Mesothelial cell of epicardium (in vitro differentiated cells): ENCODE measurements around the gene NUP62CL. TPM values are rescaled to one million over a fixed set of nuclear protein-coding genes. Genes with fewer than 3 reads are reported as not detected.
"Not testable (repeated sequence)": the region's sequence is repeated elsewhere in the genome, so short reads cannot be mapped to it uniquely, and the experiment has no call there.

ENCODE experiments used
- DNase-seq, 2 experiments: peaks; one replicate each; pipeline ENCODE4 v3.0.0; 2021; ENCODE audit warnings: low spot score in 2 of 2; ENCODE audit not compliant: unreplicated experiment in 2 of 2
- H3K27ac Mint-ChIP-seq: 2 replicates; pipeline ENCODE4 v1.8.0; 2021; ENCODE audit warnings: mixed read lengths
- H3K27me3 Mint-ChIP-seq: 2 replicates; pipeline ENCODE4 v1.8.0; 2021; ENCODE audit warnings: low read depth, mixed read lengths
- H3K36me3 Mint-ChIP-seq: 2 replicates; pipeline ENCODE4 v1.8.0; 2021; ENCODE audit warnings: mixed read lengths
- H3K4me1 Mint-ChIP-seq: 2 replicates; pipeline ENCODE4 v1.8.0; 2021; ENCODE audit warnings: mixed read lengths
- H3K4me3 Mint-ChIP-seq: 2 replicates; pipeline ENCODE4 v1.8.0; 2021; ENCODE audit warnings: mild to moderate bottlenecking, moderate library complexity, mixed read lengths
- H3K9me3 Mint-ChIP-seq: 2 replicates; pipeline ENCODE4 v1.8.0; 2021; ENCODE audit warnings: mixed read lengths
- total RNA-seq: library from RNA; stranded (reverse); gene quantifications from 3 replicates; pipeline ENCODE4 v1.2.1, GENCODE V29; 2021
- TF ChIP-seq, protein P1 (sequence below): fragments of 200-600 bp; sonication (generic); IDR thresholded peaks from one replicate; pipeline ENCODE4 v1.5.0; 2021; ENCODE audit warnings: antibody characterized with exemption; ENCODE audit not compliant: unreplicated experiment

Gene NUP62CL
- total RNA-seq, 1 donor from 2014 or later: 4.0 TPM

DNA sequence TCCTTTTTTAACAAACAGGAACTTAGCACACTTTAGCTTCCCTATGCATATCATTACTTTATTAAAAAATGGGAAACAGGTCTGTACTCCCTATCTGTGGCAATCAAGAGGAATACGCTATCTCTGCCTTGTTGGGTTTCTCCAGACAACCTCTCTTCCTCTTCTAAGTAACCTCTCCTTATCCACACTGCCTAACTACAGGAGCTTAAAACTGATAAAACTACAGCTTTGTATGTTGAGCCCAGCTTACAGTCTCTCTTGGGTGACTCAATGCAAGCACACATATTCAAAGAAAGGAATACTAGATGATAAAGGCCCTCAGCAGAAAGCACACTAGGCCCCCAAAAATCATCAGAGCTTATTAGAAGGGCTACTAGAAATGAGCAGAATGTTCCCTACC lies 8.9 kb downstream of the NUP62CL start:
- DNase-seq: no peak
- Mint-ChIP-seq H3K4me3 (no peak overlapping the region), H3K36me3 (no peaks in the 10 kb centered on the region), H3K27ac (no peak overlapping the region), H3K27me3 (no peaks in the 10 kb centered on the region), H3K9me3 (peaks cover 19% of the 10 kb centered on the region), H3K4me1 (no peaks in the 10 kb centered on the region)
- TF ChIP-seq, protein P1, sequence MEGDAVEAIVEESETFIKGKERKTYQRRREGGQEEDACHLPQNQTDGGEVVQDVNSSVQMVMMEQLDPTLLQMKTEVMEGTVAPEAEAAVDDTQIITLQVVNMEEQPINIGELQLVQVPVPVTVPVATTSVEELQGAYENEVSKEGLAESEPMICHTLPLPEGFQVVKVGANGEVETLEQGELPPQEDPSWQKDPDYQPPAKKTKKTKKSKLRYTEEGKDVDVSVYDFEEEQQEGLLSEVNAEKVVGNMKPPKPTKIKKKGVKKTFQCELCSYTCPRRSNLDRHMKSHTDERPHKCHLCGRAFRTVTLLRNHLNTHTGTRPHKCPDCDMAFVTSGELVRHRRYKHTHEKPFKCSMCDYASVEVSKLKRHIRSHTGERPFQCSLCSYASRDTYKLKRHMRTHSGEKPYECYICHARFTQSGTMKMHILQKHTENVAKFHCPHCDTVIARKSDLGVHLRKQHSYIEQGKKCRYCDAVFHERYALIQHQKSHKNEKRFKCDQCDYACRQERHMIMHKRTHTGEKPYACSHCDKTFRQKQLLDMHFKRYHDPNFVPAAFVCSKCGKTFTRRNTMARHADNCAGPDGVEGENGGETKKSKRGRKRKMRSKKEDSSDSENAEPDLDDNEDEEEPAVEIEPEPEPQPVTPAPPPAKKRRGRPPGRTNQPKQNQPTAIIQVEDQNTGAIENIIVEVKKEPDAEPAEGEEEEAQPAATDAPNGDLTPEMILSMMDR: no peak

DNA sequence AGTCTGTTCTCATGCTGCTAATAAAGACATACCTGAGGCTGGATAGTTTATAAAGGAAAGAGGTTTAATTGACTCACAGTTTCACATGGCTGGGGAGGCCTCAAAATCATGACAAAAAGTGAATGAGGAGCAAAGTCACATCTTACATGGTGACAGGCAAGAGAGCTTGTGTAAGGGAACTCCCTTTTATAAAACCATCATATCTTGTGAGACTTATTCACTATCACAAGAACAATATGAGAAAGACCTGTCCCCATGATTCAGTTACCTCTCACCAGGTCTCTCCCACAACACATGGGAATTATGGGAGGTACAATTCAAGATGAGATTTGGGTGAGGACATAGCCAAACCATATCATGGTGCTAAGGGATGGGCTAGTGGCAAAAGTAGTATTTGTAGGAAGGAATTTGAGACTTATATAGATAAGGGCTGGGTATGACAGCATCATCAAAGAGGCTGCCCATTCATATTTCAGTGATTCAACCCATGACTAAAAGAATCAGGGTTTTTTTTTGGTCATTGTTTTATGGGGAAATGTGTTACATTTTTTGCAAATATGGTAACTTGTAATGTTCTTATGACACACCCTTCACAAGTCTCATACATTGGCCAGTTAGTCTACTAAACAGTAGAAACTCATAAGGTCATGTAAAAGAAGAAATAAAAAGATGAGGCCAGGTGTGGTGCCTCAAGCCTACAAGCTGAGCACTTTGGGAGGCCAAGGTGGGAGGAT lies 34.7 kb downstream of the NUP62CL start:
- no peaks in the 10 kb centered on the region for H3K27me3 Mint-ChIP-seq
- DNase-seq: no peak
- TF ChIP-seq, protein P1: no peak
- H3K9me3 Mint-ChIP-seq: peaks cover 28% of the 10 kb centered on the region
- no peak overlapping the region for H3K27ac Mint-ChIP-seq
- no peaks in the 10 kb centered on the region for H3K4me1 Mint-ChIP-seq
- no peak overlapping the region for H3K4me3 Mint-ChIP-seq
- no peaks in the 10 kb centered on the region for H3K36me3 Mint-ChIP-seq

DNA sequence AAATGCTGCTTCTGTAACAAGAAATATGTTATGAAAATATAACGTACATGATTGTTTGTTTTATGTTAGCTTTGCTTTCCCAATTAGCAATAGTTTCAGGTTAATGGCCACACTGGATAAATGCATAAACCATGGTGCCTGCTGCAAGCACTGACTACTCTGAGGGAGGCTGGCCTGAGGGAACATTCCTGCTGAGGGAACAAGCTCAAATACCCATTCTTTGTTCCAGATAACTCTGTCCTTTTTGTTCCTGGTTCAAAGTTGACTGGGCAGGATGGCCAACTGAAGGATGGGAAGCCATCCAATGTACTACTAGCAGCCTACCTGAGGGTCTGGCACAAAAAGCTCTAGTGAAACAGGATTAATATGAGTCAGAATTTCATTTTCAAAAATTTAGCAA lies 37.5 kb downstream of the NUP62CL start:
- no peaks in the 10 kb centered on the region for H3K4me1 Mint-ChIP-seq

DNA sequence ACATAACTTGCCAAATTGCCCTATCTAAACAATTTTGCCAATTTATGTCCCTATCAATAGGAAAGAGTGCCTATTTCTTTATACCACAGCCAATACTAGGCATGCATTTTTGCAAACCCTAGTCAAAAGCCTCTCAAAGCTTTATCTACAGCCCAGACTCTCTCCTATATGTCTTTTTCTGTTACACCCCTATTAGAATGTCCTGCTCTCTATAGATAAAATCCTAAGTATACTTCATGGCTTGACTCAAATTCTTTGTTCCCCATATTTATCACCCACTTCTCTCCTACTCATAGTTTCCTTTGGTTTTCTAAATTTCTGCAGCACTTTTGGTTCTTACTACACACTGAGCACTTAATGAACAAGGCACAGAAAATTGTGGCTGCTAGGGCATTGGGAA lies 38.0 kb downstream of the NUP62CL start:
- peaks cover 35% of the 10 kb centered on the region for H3K9me3 Mint-ChIP-seq
- no peak overlapping the region for H3K27ac Mint-ChIP-seq
- no peak for DNase-seq
- TF ChIP-seq, protein P1: no peak
- no peaks in the 10 kb centered on the region for H3K4me1 Mint-ChIP-seq
- no peaks in the 10 kb centered on the region for H3K27me3 Mint-ChIP-seq
- H3K36me3 Mint-ChIP-seq: peaks cover 5% of the 10 kb centered on the region
- no peak overlapping the region for H3K4me3 Mint-ChIP-seq

More for the DNA sequence above, 37.5 kb downstream of the NUP62CL start:
- Mint-ChIP-seq H3K36me3 (peaks cover 5% of the 10 kb centered on the region), H3K9me3 (peaks cover 31% of the 10 kb centered on the region), H3K27me3 (no peaks in the 10 kb centered on the region), H3K27ac (no peak overlapping the region), H3K4me3 (no peak overlapping the region)
- DNase-seq: no peak
- TF ChIP-seq, protein P1: no peak

DNA sequence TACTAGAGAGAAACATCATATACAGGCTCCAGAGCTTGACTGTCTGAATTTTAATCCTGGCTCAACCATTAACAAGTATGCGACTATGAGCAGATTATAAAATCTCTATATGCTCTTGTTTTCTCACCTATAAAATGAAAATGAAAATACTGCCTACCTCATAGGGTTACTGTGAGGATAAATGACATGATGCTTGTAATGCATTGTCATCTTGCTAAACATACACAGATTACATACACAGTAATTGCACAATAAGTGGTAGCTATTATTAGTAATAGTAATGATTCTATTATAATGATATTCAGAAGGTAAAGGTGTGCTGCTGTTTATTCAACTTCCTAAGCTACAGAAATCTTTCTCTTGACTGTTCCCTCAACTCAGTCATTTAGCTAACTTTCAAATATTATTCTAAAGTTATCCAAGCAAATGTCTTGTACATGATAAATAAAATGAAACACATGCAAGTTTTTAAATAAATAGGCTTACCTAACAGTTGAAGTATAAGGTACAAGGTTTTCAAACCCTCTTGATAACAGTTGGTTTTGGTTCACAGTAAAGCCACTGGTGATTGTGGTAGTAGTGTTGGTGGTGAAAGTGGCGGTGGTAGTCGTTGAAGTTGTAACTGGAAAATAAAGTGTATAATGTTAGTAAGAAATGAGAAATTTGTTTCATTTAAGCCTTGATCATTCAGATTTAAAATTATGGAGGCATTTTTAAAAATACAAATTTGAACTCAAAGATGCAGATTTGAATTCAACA lies 38.9 kb downstream of the NUP62CL start:
- Mint-ChIP-seq H3K4me3 (no peak overlapping the region), H3K27ac (no peak overlapping the region), H3K4me1 (no peaks in the 10 kb centered on the region), H3K9me3 (peaks cover 40% of the 10 kb centered on the region), H3K36me3 (peaks cover 5% of the 10 kb centered on the region), H3K27me3 (no peaks in the 10 kb centered on the region)
- DNase-seq: no peak
- TF ChIP-seq, protein P1: no peak

DNA sequence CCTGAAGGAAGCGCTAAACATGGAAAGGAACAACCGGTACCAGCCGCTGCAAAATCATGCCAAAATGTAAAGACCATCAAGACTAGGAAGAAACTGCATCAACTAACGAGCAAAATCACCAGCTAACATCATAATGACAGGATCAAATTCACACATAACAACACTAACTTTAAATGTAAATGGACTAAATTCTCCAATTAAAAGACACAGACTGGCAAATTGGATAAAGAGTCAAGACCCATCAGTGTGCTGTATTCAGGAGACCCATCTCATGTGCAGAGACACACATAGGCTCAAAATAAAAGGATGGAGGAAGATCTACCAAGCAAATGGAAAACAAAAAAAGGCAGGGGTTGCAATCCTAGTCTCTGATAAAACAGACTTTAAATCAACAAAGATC lies 48.6 kb downstream of the NUP62CL start:
- not testable (repeated sequence) for DNase-seq, H3K4me3 Mint-ChIP-seq, H3K36me3 Mint-ChIP-seq, H3K4me1 Mint-ChIP-seq, H3K27ac Mint-ChIP-seq, H3K27me3 Mint-ChIP-seq
- H3K9me3 Mint-ChIP-seq: peaks cover 17% of the 10 kb centered on the region

DNA sequence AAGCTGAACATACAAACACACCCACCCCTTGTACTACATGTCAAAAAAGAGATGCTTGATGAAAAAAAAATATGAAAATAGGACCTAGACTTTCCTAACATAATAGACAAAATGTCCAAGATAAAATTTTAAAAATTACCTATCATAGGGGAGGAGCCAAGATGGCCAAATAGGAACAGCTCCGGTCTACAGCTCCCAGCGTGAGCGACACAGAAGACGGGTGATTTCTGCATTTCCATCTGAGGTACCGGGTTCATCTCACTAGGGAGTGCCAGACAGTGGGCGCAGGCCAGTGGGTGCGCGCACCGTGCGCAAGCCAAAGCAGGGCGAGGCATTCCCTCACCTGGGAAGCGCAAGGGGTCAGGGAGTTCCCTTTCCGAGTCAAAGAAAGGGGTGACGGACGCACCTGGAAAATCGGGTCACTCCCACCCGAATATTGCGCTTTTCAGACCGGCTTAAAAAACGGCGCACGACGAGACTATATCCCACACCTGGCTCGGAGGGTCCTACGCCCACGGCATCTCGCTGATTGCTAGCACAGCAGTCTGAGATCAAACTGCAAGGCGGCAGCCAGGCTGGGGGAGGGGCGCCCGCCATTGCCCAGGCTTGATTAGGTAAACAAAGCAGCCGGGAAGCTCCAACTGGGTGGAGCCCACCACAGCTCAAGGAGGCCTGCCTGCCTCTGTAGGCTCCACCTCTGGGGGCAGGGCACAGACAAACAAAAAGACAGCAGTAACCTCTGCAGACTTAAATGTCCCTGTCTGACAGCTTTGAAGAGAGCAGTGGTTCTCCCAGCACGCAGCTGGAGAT lies 50.4 kb downstream of the NUP62CL start:
- not testable (repeated sequence) for H3K27me3 Mint-ChIP-seq, H3K27ac Mint-ChIP-seq, H3K4me1 Mint-ChIP-seq, H3K36me3 Mint-ChIP-seq, DNase-seq
- Mint-ChIP-seq H3K4me3 (peak overlapping the region; percentile 75), H3K9me3 (peaks cover 13% of the 10 kb centered on the region)
